Body of pancreas (tissue), 4 donors: ENCODE results near the gene ASAP2.

Experiments
- CTCF ChIP-seq, 7 experiments: fragments of 450-650 bp in 4 of 7; fragments of 200-600 bp in 3 of 7; sonication (generic) in 3 of 7; IDR thresholded peaks; one replicate each; pipeline ENCODE4 v1.5.1; 2016 to 2019; ENCODE audit warnings: antibody characterized with exemption in 7 of 7
- POLR2A ChIP-seq, 3 donors: fragments of 450-650 bp; IDR thresholded peaks; one replicate each; pipeline ENCODE4 v1.6.1; 2016; ENCODE audit warnings: antibody characterized with exemption in 3 of 3, mild to moderate bottlenecking in 2 of 3

- no peak for TF ChIP-seq POLR2A (IDR thresholded peaks at IDR 0.05)
- no peak for TF ChIP-seq CTCF (IDR thresholded peaks at IDR 0.05)
Observed at GRCh38 chr2:9440058-9440727, 233.6 kb downstream of the ASAP2 start.
